Testis (tissue), 2 donors: ENCODE data around the gene RASA3.

Experiments used
- POLR2A ChIP-seq: fragments of 450-650 bp; IDR thresholded peaks from one replicate; pipeline ENCODE4 v1.6.1; 2017; ENCODE audit warnings: antibody characterized with exemption, mild to moderate bottlenecking, moderate library complexity
- TF ChIP-seq, protein P1 (sequence below), 3 experiments: fragments of 450-650 bp in 2 of 3; fragments of 200-600 bp in 1 of 3; sonication (generic) in 1 of 3; IDR thresholded peaks; one replicate each; pipeline ENCODE4 v1.5.1; 2016 to 2019; ENCODE audit warnings: antibody characterized with exemption in 3 of 3, mild to moderate bottlenecking in 2 of 3, moderate library complexity in 1 of 3

- TF ChIP-seq, protein P1, sequence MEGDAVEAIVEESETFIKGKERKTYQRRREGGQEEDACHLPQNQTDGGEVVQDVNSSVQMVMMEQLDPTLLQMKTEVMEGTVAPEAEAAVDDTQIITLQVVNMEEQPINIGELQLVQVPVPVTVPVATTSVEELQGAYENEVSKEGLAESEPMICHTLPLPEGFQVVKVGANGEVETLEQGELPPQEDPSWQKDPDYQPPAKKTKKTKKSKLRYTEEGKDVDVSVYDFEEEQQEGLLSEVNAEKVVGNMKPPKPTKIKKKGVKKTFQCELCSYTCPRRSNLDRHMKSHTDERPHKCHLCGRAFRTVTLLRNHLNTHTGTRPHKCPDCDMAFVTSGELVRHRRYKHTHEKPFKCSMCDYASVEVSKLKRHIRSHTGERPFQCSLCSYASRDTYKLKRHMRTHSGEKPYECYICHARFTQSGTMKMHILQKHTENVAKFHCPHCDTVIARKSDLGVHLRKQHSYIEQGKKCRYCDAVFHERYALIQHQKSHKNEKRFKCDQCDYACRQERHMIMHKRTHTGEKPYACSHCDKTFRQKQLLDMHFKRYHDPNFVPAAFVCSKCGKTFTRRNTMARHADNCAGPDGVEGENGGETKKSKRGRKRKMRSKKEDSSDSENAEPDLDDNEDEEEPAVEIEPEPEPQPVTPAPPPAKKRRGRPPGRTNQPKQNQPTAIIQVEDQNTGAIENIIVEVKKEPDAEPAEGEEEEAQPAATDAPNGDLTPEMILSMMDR (IDR thresholded peaks at IDR 0.05) = no peak
- TF ChIP-seq POLR2A = no peak
These were observed 22.2 kb downstream of the RASA3 start for GRCh38 chr13:114110091-114110829.
